Measurements from ENCODE around the gene VTI1A.

- TF ChIP-seq SP1 (IDR thresholded peaks at IDR 0.05; ENCODE audit: low read depth, low read length) (no peak), POLR2A (IDR thresholded peaks at IDR 0.05; ENCODE audit: control extremely low read depth in 1 of 2, low read depth in 2 of 2, low read length in 2 of 2) (no peak), ATF2 (IDR thresholded peaks at IDR 0.05; ENCODE audit: low read length) (no peak), FOSL1 (IDR thresholded peaks at IDR 0.05; ENCODE audit: insufficient read depth, low read depth, low read length) (no peak), CEBPB (IDR thresholded peaks at IDR 0.05; ENCODE audit: low read depth, low read length) (no peak), TAF1 (IDR thresholded peaks at IDR 0.05; ENCODE audit: low read depth, low read length) (no peak), POLR2AphosphoS5 (IDR thresholded peaks at IDR 0.05; ENCODE audit: low read depth, low read length) (no peak), JUN (IDR thresholded peaks at IDR 0.05; ENCODE audit: low read depth, low read length) (no peak), HDAC6 (IDR thresholded peaks at IDR 0.05; ENCODE audit: low read depth, low read length) (no peak), EP300 (IDR thresholded peaks at IDR 0.05; ENCODE audit: borderline replicate concordance in 1 of 2, low read depth in 2 of 2, low read length in 2 of 2) (no peak), HDAC2 (IDR thresholded peaks at IDR 0.05; ENCODE audit: borderline replicate concordance in 1 of 2, low read depth in 2 of 2, low read length in 2 of 2) (no peak), ZNF274 (IDR thresholded peaks at IDR 0.05; ENCODE audit: borderline replicate concordance, extremely low read depth, low read length) (no peak)
- TF ChIP-seq, protein P1, sequence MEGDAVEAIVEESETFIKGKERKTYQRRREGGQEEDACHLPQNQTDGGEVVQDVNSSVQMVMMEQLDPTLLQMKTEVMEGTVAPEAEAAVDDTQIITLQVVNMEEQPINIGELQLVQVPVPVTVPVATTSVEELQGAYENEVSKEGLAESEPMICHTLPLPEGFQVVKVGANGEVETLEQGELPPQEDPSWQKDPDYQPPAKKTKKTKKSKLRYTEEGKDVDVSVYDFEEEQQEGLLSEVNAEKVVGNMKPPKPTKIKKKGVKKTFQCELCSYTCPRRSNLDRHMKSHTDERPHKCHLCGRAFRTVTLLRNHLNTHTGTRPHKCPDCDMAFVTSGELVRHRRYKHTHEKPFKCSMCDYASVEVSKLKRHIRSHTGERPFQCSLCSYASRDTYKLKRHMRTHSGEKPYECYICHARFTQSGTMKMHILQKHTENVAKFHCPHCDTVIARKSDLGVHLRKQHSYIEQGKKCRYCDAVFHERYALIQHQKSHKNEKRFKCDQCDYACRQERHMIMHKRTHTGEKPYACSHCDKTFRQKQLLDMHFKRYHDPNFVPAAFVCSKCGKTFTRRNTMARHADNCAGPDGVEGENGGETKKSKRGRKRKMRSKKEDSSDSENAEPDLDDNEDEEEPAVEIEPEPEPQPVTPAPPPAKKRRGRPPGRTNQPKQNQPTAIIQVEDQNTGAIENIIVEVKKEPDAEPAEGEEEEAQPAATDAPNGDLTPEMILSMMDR (IDR thresholded peaks at IDR 0.05; ENCODE audit: control extremely low read depth in 1 of 3, insufficient read depth in 1 of 3, low read depth in 1 of 3, low read length in 3 of 3) = no peak
Measured at GRCh38 chr10:112532189-112532588, 85.2 kb downstream of the VTI1A start.
